Measurements from ENCODE around the gene SCUBE1.
A peak's percentile ranks its signal among the peaks of the same experiment; 100 is the strongest.

The SCUBE1 gene

DNA sequence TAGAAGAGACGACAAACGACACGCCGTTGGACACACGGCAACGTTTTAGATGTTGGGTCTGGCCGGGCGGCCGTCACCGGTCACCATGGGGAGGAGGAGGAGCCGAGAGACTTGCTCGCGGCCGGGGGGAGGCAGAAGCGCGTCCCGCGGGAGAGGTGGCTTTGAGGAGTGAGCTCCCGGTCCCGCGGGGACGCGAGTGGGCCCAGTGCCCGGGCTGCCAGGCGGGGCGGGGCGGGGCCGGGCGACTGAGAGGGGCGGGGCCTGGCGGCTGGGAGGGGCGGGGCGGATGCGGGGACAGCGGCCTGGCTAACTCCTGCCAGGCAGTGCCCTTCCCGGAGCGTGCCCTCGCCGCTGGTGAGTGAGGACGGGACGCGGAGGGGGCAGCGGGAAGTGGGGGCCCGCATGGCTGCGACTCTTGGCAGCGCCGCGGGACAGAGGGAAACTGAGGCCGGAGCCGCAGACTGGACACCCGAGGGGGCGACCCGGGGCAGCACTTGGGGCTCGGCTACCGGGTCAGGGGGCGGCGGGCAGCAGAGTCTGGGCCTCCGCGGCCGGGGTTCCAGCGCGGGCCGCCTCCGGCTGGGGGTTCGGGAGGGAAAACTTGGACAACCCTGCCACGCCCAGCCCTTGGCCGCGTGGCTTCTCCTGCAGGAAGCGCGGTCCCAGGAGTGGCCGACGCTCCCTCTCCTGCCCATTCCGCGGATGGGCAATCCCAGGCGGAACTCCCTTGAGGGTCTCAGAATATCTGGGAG lies 191.7 kb downstream of the SCUBE1 start, which contains the start of gene TSPO:
Gene TSPO, plus strand, starts transcription at position 309 of the 752 bp plus-strand sequence. CDS start 7,680 bp downstream, outside the sequence.
- peak; percentile 58 for DNase-seq

DNA sequence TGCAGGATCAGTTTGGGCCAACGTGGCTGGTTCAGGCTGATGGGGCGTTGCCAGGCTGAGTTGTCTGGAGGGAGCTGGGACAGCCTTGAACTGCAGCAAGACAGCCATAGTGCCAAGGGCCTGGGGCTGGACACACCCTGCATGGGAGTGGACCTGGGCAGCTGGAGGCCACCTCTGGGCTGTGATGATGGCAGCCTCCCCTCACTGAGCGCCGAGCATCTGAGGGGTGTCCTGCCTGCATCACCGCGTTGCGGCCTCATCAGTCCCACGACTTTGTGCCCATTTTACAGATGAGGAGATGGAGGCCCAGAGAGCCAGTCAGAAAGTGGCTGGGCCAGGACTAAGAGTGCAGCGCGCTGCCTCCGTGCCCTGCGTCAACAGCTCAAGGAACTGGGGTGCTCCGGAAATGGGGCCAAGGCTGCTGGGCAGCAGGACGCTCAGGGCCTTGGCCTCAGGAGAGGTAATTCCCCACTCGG lies 192.4 kb downstream of the SCUBE1 start:
- DNase-seq = no peak

DNA sequence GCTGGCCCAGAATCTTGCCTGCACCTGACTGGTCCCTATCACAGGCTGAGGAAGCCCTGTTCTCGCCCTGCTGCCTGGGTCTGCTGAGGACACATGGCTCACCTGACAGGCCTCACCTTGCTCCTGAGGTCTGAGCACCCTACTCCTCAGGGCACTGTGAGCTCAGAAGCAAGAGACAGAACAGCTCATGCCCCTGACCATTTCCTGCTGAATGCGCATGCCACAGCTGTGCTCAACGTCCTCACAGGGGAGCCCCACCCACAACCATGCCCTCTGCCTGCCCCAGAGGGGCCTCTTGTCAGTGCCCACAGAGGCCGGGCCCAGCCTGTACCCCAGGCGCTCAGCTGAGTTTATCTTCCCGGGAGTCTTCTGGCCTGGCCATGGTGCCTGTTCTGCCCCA lies 194.6 kb downstream of the SCUBE1 start:
- no peak for DNase-seq

DNA sequence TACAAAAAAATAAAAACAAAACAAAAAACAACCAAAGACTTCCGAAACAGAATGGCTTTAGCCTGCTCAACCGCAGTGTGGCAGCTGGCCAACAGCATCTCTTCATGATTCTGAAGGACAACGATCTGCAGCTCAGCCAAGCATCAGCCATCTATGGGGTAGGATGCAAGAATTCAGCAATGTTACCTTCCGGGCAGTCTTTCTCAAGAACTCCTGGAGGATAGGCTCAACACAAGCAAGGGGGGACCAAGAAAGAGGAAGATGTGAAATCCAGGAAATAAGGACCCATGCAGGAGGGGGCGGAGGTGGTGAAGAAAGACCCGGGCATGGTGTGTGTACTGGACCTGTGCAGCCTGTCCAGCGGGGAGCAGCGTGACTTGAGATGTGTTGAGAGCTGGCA lies 195.4 kb downstream of the SCUBE1 start:
- DNase-seq = no peak

Data from activated effector memory CD4-positive, alpha-beta T cell treated with Interleukin-2 at 50 U/mL for 16 hours (primary cell).